Fibroblast of villous mesenchyme (primary cell): Measurements from ENCODE around the gene FNDC5. TPM values are rescaled to one million over a fixed set of nuclear protein-coding genes. Genes with fewer than 3 reads are reported as not detected.
"Not testable (repeated sequence)": the region's sequence is repeated elsewhere in the genome, so short reads cannot be mapped to it uniquely, and the experiment has no call there.

Experiments
- DNase-seq: peaks from one replicate; pipeline ENCODE4 v3.0.0-alpha.2; 2010; ENCODE audit warnings: low read depth
- H3K4me3 ChIP-seq: 2 replicates; pipeline ENCODE4 v1.5.1; 2011; ENCODE audit warnings: low read depth, mild to moderate bottlenecking, low read length
- CTCF ChIP-seq: IDR thresholded peaks from 2 replicates; pipeline ENCODE4 v1.5.1; 2012; ENCODE audit warnings: low read depth, mild to moderate bottlenecking, low read length; ENCODE audit not compliant: insufficient read depth
- total RNA-seq: library from RNA; depleted of rRNA; stranded (reverse); fragments of >200 nt; gene quantifications from 2 replicates; pipeline ENCODE4 v1.2.3, GENCODE V29; 2012

The FNDC5 gene
- total RNA-seq, 1 donor: 0.43 TPM

- TF ChIP-seq CTCF: no peak
- DNase-seq: peak; percentile 44
- H3K4me3 ChIP-seq: no peak overlapping the region
Observed at GRCh38 chr1:32907435-32907834, 36.7 kb upstream of the FNDC5 start.

GRCh38 chr1:32906654-32907053 is 35.9 kb upstream of the FNDC5 start:
- no peak for DNase-seq
- H3K4me3 ChIP-seq: no peak overlapping the region
- no peak for TF ChIP-seq CTCF

GRCh38 chr1:32905588-32905987 is 34.9 kb upstream of the FNDC5 start:
- not testable (repeated sequence) for DNase-seq, H3K4me3 ChIP-seq

GRCh38 chr1:32904797-32905196 is 34.1 kb upstream of the FNDC5 start:
- TF ChIP-seq CTCF: no peak
- no peak overlapping the region for H3K4me3 ChIP-seq
- DNase-seq: no peak

GRCh38 chr1:32903991-32904785 is 33.5 kb upstream of the FNDC5 start:
- TF ChIP-seq CTCF: no peak
- no peak for DNase-seq
- H3K4me3 ChIP-seq: no peak overlapping the region

GRCh38 chr1:32902535-32902920 is 31.8 kb upstream of the FNDC5 start:
- H3K4me3 ChIP-seq: no peak overlapping the region
- no peak for TF ChIP-seq CTCF
- no peak for DNase-seq

GRCh38 chr1:32901823-32902534 is 31.3 kb upstream of the FNDC5 start:
- DNase-seq: no peak
- no peak for TF ChIP-seq CTCF
- H3K4me3 ChIP-seq: peak overlapping the region; percentile 68
